Activated T-helper 1 cell treated with anti-CD3 and anti-CD28 coated beads, Interleukin-2, amount 50 U/mL, for 16 hours (primary cell): ENCODE data around the gene KCNN3.

Experiments used
- DNase-seq, 2 donors: peaks; one replicate each; pipeline ENCODE4 v3.0.0-alpha.2; 2020; ENCODE audit warnings: low read depth in 1 of 2, low spot score in 1 of 2

KCNN3 gene

GRCh38 chr1:154880671-154881070 lies 10.6 kb upstream of the KCNN3 start:
- DNase-seq = no peak

- no peak for DNase-seq
These were observed 8.9 kb upstream of the KCNN3 start for GRCh38 chr1:154879038-154879421.

GRCh38 chr1:154878371-154879037 lies 8.4 kb upstream of the KCNN3 start:
- DNase-seq = peak; percentile 41 to 58

- no peak for DNase-seq
These were observed 7.4 kb upstream of the KCNN3 start for GRCh38 chr1:154877370-154877974.

- DNase-seq = no peak
These were observed 6.8 kb upstream of the KCNN3 start for GRCh38 chr1:154876842-154877369.

GRCh38 chr1:154874465-154874864 lies 4.4 kb upstream of the KCNN3 start:
- DNase-seq = no peak

GRCh38 chr1:154873321-154873950 lies 3.4 kb upstream of the KCNN3 start:
- DNase-seq = no peak

- DNase-seq = no peak
These were observed 1.3 kb upstream of the KCNN3 start for GRCh38 chr1:154871374-154871773.

GRCh38 chr1:154870734-154871133 lies 653 bp upstream of the KCNN3 start:
- DNase-seq = no peak

- no peak for DNase-seq
These were observed 548 bp downstream of the KCNN3 start for GRCh38 chr1:154869351-154870114.

GRCh38 chr1:154867841-154868605 lies 2.1 kb downstream of the KCNN3 start:
- no peak for DNase-seq

- no peak for DNase-seq
These were observed 2.8 kb downstream of the KCNN3 start for GRCh38 chr1:154867064-154867825.

GRCh38 chr1:154866257-154867063 lies 3.6 kb downstream of the KCNN3 start:
- DNase-seq = no peak

- no peak for DNase-seq
These were observed 4.4 kb downstream of the KCNN3 start for GRCh38 chr1:154865442-154866256.

- no peak for DNase-seq
These were observed 5.7 kb downstream of the KCNN3 start for GRCh38 chr1:154864189-154864975.

- no peak for DNase-seq
These were observed 6.5 kb downstream of the KCNN3 start for GRCh38 chr1:154863315-154864174.

GRCh38 chr1:154862907-154863306 lies 7.2 kb downstream of the KCNN3 start:
- DNase-seq = no peak
